HG03108 (cell line): ENCODE measurements around the gene PPDPF.
"Not testable (repeated sequence)": the region's sequence is repeated elsewhere in the genome, so short reads cannot be mapped to it uniquely, and the experiment has no call there.

Experiments used
- ATAC-seq: cut with Tn5 transposase; IDR thresholded peaks from one replicate; pipeline ENCODE4 v1.9.1; 2021; ENCODE audit warnings: moderate library complexity; ENCODE audit not compliant: unreplicated experiment

The PPDPF gene

DNA sequence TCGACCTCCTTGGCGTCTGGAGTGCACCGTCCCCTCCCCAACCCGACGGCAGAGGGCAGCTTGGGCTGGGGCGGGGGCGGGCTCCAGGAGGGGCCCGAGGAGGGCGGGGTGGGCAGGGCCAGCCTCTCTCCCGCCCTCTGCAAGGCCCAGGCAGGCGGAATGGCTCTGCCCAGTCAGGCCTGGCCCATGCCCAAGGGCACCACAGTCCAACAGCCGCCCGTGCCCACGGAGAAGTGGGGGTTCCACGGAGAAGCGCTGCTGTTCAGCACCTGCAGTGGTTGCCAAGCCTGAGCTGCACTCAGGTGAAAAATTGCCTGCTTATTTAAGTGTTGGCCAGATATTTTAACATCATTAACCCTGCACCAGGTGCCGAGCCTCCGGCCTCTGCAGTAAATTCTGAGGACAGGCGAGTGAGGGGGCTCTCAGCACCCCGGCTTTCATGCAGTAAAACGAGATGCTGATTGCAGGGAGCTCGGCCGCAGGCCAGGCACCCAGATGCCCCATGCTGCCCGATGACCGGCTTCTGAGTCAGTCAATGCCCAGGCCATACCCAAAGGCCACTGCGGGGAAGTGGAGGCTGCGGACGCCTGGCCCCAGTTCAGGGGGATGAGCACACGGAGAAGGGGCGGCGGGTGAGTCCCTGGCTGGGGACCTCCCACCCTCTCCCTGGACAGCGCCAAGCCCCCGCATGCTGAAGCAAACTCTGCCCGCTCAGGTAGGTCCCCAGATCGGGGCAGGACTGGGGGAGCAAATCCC, 27.3 kb downstream of the PPDPF start, which contains the start of gene SRMS:
Gene SRMS, minus strand, starts transcription at position 25 of the 756 bp plus-strand sequence. CDS start 286 bp downstream, outside the sequence.
- no peak for ATAC-seq

DNA sequence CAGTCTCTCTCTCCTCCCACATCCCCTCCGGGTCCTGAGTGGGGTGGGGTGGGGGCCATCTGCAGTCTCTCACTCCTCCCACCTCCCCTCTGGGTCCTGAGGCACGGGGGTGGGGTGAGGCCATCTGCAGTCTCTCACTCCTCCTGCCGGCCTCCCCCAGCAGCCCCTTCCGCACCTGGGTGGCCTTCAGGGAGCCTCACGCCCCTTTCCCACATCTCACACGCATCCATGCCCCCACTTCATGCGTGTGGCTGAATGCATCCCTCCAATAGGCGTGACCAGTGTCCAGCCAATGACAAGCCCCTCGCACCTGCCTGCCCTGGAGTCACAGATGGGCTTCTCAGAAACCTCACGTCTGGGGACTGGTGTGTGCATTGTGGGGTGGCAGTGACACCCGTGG, 28.0 kb downstream of the PPDPF start:
- ATAC-seq, result no peak

DNA sequence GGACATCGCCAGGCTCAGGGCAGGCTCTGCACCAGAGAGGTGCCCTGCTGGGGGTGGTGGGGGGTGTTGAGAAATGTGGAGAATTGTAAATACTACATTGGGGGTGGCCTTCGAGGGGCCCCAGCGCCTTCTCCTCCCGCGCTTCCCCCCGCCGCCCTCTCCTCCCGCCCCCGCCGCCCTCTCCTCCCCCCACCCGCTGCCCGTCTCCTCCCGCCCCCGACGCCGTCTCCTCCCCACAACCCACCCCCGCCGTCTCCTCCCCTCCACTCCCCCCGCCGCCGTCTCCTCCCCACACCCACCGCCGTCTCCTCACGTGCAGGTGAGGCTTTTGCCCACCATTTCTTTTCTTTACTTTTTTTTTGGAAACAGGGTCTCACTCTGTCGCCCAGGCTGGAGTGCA, 28.5 kb downstream of the PPDPF start:
- ATAC-seq, result no peak

DNA sequence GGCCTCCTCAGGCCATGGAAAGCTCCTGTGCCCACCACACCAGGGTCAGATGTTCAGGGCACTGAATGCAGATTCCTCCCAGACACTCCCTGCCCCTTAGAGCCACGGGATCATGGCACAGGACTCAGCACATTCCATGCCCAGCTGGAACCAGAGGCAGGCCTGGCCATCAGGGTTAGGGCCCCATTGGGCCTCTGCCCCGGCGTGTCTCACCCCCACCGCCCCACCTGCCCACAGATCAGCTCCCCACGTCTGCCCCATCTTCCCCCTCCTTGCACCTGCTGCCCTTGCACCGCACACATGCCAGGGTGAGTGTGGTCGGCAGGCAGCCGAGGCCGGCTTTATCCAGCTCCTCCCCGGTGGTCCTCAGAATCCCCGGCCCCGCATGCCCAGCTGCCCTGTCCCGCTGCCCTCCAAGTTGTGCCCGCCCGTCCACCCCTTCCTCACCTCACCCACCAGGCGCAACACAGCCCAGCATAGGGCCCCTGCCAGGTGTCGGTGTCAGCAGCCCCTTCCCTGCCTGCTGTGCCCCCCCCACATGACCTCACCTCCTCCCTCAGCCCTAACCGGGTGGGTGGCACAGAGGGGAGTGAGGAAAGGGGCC, 29.2 kb downstream of the PPDPF start:
- ATAC-seq, result no peak

DNA sequence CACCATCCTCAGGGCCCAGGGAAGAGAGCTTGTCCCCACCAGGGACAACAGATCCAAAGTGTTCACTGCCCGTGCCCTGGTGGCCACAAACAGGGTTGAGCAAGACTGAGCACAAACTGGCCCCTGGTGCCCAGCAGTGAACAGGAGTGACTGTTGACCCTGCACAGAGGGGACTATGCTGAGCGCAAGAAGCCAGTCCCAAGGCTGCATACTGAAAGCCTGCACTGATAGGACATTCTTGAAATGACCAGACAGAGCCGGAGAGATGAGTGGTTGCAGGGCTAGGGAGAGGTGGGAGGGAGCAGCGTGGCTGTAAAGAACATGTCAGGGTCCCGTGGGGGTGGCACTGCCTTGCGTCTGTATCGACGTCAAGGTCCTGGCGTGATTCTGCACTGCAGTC, 30.5 kb downstream of the PPDPF start:
- no peak for ATAC-seq

DNA sequence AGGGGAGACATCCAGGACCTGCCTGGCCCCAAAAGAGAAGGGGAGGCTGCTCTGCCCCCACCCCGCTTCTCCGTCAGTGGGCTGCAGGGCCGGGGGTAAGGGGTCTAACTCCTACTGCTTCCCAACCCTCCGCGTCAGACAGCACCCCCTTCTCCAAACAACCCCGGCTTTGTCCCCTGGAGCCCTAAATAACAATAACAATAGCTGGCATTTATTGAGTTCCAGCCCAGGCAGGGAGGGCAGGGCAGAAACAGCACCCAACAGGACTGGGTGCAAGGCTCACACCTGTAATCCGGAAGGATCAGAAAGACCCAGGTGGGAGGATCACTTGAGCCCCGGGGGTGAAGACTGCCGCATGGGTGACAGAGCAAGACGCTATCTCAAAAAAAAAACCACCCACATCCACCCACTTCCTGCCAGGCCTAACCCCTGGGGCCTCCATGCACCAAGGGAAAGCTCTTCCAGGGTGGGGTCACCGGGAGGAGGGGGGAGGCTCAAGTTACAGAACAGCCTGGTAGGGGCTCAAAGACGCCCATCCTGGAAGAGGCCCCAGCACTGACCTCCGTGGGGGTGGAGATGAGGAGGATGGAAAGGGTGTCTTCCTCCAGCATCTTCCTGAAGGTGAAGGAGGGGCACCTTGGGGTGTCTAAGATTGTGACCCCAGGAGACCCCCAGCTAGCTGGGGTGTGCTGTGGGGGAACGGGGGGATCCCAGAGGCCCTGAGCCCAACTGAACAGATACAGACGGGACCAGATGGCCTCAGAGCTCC, 32.1 kb downstream of the PPDPF start:
- ATAC-seq, result peak; percentile 36

DNA sequence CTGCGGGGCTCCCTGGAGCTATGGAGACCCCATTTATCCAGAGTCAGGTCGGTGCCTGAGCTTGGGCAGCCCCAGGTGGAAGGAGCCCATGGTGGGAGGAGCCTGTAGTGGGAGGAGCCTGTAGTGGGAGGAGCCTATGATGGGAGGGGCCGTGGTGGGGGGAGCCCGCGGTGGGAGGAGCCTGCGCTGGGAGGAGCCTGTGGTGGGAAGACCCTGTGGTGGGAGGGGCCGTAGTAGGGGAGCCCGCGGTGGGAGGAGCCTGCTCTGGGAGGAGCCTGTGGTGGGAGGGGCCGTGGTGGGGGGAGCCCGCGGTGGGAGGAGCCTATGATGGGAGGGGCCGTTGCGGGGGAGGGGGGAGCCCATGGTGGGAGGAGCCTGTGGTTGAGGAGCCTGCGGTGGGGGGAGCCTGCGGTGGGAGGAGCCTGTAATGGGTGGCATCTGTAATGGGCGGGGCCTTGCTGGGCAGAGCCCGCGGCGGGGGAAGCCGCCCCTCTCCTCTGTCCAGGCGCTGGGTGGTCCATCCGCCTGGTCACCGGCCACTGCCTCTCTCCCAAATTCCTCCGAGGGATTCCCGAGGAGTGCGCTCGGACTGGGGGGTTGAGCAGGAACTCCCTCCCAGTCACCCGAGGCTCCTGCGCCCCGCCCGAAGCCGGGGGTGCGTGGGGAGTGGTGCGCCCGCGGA, 32.8 kb downstream of the PPDPF start:
- peak; percentile 27 for ATAC-seq

DNA sequence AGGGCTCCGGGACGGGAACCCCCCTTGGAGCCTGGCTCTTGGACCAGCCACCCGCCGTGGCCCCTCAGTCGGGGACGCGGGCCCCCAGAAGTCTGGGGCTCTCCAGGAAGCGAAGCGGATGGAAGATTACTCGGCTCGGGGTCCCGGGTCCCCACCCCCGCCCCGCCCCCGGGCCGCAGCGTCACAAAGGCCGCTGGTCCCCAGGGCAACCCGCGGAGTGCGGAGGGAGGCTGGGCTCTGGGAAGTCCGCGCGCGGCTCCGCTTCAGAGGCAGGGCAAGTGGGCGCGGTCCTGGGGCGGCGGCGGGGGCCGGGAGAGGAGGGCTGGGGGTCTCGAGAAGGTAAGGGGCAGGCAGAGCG, 33.3 kb downstream of the PPDPF start, which contains the start of gene FNDC11:
Gene FNDC11, plus strand, starts transcription at position 227 of the 358 bp plus-strand sequence. CDS start 1,505 bp downstream, outside the sequence.
- peak; percentile 18 for ATAC-seq

DNA sequence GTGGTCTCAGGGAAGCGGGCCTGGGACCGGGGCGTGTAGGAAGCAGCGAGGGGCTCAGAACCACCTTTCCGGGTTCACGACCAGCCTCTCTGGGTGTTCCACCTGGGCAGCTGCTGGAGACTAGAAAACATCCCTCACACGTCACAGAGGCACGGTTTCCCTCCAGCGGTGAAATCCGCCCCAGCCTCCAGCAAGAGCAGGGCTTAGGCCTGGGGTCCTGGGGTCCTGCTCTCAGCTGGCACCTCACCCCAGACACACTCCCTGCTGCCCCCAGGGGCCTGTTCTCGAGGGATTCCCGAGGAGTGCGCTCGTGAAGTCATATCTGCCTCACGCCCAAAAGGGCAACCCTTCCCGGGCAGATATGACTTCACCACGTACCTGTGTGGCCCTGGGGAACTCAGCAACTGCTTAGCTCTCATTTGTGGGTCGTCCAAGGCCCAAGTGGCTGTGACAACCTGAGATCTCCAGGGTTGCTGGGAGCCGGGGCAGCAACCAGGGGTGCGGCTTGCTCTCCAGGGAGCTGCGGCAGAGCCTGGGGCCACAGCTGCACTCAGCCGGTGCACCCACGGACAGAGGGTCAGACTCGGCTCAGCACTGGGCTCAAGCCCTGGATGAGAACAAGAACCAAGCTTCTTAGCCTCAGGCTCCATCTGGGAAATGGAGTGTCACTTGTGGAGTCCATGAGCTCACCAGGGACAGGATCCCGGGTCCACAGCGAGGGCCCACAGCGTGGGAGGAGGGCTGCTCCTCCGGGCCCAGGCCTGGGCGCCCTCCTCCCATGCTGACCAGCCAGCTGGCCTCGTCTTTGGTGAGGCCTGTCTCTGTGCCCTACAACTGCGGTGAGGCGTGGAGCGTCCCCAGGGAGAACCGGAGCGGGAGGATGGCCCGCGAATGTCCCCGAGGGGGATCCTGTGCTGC, 34.1 kb downstream of the PPDPF start:
- ATAC-seq, result no peak

DNA sequence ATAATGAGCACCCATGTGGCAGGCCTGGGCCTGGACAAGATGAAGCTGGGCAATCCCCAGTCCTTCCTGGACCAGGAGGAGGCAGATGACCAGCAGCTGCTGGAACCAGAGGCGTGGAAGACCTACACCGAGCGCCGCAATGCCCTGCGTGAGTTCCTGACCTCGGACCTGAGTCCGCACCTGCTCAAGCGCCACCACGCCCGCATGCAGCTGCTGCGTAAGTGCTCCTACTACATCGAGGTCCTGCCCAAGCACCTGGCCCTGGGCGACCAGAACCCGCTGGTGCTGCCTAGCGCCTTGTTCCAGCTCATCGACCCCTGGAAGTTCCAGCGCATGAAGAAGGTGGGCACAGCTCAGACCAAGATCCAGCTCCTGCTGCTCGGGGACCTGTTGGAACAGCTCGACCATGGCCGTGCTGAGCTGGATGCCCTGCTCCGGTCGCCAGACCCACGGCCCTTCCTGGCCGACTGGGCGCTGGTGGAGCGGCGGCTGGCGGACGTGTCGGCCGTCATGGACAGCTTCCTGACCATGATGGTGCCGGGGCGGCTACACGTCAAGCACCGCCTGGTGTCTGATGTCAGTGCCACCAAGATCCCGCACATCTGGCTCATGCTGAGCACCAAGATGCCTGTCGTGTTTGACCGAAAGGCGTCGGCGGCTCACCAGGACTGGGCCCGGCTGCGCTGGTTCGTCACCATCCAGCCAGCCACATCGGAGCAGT, 35.3 kb downstream of the PPDPF start:
- no peak for ATAC-seq

DNA sequence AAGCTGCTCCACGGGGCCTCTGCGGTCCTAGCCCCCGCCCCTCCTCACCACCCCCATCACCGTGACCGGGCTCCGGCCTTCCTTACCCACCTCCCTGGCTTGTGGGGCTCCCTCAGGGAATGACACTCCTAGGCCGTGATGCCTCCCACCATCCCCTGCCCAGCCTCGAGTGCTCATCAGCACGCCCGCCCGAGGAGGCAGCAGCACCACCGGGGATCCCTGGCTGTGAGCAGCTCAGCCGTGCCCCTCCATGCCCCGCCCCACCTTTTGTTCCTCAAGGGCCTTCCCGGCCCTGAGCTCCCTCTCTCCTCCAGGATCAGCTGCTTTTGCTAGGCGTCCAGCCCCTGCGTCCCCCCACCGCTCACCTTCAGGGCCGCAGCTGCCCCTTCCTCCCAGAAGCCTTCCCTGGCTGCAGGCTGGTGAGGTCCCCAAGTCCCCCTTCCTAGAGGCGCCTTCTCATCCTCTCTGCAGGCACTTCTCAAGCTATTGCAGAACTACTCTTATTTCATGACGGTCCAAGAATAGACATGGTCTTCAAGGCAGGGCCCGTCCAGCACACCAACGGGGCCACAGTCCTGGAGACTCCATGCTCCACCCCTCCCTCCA, 36.4 kb downstream of the PPDPF start:
- no peak for ATAC-seq

DNA sequence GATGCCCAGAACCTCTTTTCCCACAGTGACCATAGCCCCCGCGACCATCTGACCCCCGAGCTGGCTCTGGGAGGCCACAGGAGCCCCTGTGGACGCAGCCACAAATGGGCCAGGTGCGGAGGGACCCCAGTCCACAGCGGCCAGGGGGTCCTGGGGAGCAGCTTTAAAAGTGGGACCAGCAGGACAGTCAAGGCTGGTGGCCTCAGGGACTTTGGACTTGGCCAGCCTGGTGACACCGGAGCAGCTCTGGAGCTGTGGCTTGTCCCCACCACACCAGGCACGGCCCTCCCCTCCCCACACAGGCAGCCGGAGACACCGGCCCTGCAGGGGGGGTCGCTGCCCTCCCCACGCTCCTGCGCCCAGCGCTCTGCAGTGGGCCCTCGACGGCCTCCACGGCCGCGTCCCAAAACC, 36.9 kb downstream of the PPDPF start:
- no peak for ATAC-seq

DNA sequence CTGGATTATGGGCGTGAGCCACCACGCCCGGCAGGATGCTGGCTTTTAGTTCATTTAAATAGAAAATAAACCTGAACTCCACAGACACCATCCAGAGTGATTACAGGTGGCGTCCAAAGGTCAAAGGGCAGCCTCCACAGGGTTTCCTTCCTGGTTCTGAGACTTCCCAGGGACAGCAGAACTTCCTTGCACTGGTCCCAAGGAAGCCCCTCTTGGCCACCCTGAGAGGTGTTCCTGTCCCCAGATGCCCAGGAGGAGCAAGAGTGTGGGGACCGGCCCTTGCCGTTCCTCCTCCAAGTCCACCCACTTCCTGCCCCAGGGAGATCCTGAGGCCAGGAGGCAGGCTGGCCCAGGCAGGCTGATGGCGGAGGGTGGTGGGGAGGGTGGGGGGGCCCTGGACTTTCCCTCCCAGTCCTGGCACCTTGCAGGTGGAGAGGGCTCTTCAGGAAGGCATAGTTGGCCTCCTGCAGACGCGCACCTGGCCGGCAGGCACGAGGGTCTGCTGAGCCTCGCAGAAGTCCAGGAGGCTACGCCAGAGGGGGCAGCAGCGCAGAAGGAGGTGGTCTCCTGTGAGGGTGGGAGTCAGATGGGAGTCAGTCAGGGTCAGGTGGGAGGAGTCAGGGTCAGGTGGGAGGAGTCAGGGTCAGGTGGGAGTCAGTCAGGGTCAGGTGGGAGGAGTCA, 38.4 kb downstream of the PPDPF start:
- ATAC-seq, result no peak

DNA sequence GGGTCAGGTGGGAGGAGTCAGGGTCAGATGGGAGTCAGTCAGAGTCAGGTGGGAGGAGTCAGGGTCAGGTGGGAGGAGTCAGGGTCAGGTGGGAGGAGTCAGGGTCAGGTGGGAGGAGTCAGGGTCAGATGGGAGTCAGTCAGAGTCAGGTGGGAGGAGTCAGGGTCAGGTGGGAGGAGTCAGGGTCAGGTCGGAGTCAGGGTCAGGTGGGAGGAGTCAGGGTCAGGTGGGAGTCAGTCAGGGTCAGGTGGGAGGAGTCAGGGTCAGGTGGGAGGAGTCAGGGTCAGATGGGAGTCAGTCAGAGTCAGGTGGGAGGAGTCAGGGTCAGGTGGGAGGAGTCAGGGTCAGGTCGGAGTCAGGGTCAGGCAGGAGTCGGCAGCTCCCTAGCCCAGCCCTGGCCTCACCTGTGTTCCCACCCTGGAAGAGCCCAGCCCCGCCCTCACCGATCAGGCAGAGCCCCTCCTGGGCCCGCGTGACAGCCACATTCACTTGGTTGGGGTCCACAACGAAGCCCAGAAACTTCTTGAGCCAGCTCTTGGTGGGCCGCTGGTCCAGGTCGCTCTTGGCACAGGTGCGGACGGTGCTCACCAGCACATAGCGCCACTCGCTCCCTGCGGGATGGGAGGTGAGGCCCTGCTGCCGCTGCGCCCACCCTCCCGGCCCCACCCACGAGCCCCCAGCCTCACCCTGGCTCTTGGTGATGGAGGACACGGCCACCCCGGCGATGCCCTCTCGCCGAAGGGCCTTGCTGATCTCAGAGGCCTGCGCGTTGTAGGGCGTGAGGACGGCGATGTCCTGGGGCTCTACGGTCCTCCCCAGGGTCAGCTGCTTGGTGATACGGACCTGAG, 39.1 kb downstream of the PPDPF start:
- not testable (repeated sequence) for ATAC-seq

DNA sequence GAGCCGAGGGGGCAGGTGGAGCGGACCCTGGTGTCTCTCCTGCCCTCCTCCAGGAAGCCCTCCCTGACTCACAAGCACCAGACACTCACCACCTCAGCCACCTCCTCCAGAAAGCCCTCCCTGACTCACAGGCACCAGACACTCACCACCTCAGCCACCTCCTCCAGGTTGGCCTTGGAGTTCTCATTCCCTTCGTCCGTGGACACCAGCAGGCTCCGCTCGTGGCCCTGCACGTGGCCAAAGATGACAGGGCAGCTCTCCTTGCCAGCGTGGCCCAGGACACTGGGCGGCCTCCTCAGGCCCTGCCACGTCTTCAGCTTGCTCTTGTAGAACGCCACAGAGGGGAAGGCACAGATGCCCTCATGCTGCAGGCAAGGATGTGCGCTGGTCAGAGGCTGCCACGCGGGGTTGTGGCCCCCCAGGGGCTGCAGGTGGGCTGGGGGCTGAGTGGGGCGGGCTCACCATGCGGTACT, 39.8 kb downstream of the PPDPF start:
- ATAC-seq, result no peak

DNA sequence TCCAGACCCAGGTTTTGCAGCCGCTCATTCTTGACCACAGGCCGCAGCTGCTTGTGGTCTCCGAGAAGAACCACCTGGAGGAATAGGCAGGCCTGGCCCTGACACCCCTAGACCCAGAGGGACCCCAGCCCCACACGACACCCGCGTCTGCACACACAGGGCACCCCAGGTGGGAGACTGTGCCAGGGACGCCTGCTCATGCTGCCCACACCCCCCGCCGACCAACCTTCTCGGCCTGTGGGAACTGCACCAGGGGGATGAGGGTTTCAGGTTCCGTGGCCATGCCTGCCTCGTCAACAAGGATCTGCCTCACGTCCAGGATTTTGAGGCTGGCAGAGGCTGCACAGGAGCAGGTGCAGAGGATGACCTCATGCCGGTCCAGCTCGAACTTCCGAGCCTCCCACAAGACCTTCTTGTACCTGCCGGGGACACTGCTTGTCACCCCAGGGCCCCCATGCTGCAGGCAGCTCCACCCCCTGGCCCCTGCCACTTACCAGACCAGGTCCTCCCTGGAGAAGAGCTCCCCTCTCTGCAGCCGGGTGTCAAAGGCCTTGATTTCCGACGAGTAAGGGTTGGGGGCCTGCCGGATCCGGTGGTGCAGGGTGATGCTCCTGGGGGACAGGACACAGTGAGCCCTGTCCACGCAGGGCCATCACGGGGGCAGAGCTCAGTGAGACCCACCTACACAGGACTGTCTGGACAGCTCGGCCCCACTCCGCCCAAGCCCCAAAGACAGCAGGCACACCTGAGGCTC, 40.5 kb downstream of the PPDPF start:
- no peak for ATAC-seq
